Activated T-cell treated with anti-CD3 and anti-CD28 coated beads, Interleukin-2, amount 50 U/mL, for 4 hours (primary cell): ENCODE data around the gene PAN3. TPM values are rescaled to one million over a fixed set of nuclear protein-coding genes. Genes with fewer than 3 reads are reported as not detected.
A peak's percentile ranks its signal among the peaks of the same experiment; 100 is the strongest.
"Not testable (repeated sequence)": the region's sequence is repeated elsewhere in the genome, so short reads cannot be mapped to it uniquely, and the experiment has no call there.

Experiments
- ATAC-seq, 2 donors: fragments of 200-7000 bp; cut with Tn5 transposase; one replicate each; pipeline ENCODE4 v1.10.0; 2021
- DNase-seq: peaks from one replicate; pipeline ENCODE4 v3.0.0-alpha.2; 2020
- H3K27me3 Mint-ChIP-seq: one replicate; pipeline ENCODE4 v1.8.0; 2021; ENCODE audit warnings: low read depth, mixed read lengths
- H3K36me3 Mint-ChIP-seq: one replicate; pipeline ENCODE4 v1.8.0; 2022; ENCODE audit warnings: mixed read lengths; ENCODE audit not compliant: insufficient read depth
- H3K4me1 Mint-ChIP-seq: one replicate; pipeline ENCODE4 v1.8.0; 2021; ENCODE audit warnings: low read depth, mixed read lengths
- H3K4me3 Mint-ChIP-seq: one replicate; pipeline ENCODE4 v1.8.0; 2021; ENCODE audit warnings: mild to moderate bottlenecking, moderate library complexity, mixed read lengths
- H3K9me3 Mint-ChIP-seq: one replicate; pipeline ENCODE4 v1.8.0; 2021; ENCODE audit warnings: mixed read lengths
- total RNA-seq, 3 donors: library from RNA; stranded (reverse); gene quantifications; one replicate each; pipeline ENCODE4 v1.2.1, GENCODE V29; 2021

The PAN3 gene
- total RNA-seq, 3 donors from 2014 or later, result 23.0 to 26.2 (median 26.1) TPM

GRCh38 chr13:28117689-28118377, 20.5 kb upstream of the PAN3 start:
- DNase-seq (no peak), ATAC-seq (no peak)
- Mint-ChIP-seq H3K27me3 (peaks cover 11% of the 10 kb centered on the region), H3K36me3 (no peaks in the 10 kb centered on the region), H3K4me3 (no peak overlapping the region), H3K4me1 (peaks cover 6% of the 10 kb centered on the region), H3K9me3 (no peaks in the 10 kb centered on the region)

- H3K4me3 Mint-ChIP-seq, result no peak overlapping the region
- H3K9me3 Mint-ChIP-seq, result no peaks in the 10 kb centered on the region
- ATAC-seq (no peak), DNase-seq (no peak)
- peaks cover 11% of the 10 kb centered on the region for H3K27me3 Mint-ChIP-seq
- peaks cover 6% of the 10 kb centered on the region for H3K4me1 Mint-ChIP-seq
- no peaks in the 10 kb centered on the region for H3K36me3 Mint-ChIP-seq
These were observed 18.0 kb upstream of the PAN3 start for GRCh38 chr13:28120317-28120716.

GRCh38 chr13:28121224-28121623, 17.1 kb upstream of the PAN3 start:
- Mint-ChIP-seq H3K27me3 (peaks cover 10% of the 10 kb centered on the region), H3K9me3 (no peaks in the 10 kb centered on the region), H3K4me3 (no peak overlapping the region), H3K36me3 (no peaks in the 10 kb centered on the region), H3K4me1 (peaks cover 6% of the 10 kb centered on the region)
- DNase-seq (no peak), ATAC-seq (no peak)

- H3K9me3 Mint-ChIP-seq, result no peaks in the 10 kb centered on the region
- no peak for ATAC-seq
These were observed 10.3 kb upstream of the PAN3 start for GRCh38 chr13:28128030-28128429.

GRCh38 chr13:28128926-28129325, 9.4 kb upstream of the PAN3 start:
- Mint-ChIP-seq H3K27me3 (no peaks in the 10 kb centered on the region), H3K4me3 (no peak overlapping the region), H3K36me3 (no peaks in the 10 kb centered on the region), H3K9me3 (no peaks in the 10 kb centered on the region), H3K4me1 (no peaks in the 10 kb centered on the region)
- ATAC-seq (no peak), DNase-seq (no peak)

More at GRCh38 chr13:28128030-28128429, 10.3 kb upstream of the PAN3 start:
- Mint-ChIP-seq H3K4me1 (no peaks in the 10 kb centered on the region), H3K27me3 (no peaks in the 10 kb centered on the region), H3K4me3 (no peak overlapping the region), H3K36me3 (no peaks in the 10 kb centered on the region)
- no peak for DNase-seq

GRCh38 chr13:28129911-28130693, 8.2 kb upstream of the PAN3 start:
- H3K27me3 Mint-ChIP-seq, result no peaks in the 10 kb centered on the region
- H3K9me3 Mint-ChIP-seq, result no peaks in the 10 kb centered on the region

GRCh38 chr13:28131646-28132045, 6.7 kb upstream of the PAN3 start:
- H3K9me3 Mint-ChIP-seq, result no peaks in the 10 kb centered on the region
- no peaks in the 10 kb centered on the region for H3K36me3 Mint-ChIP-seq
- no peaks in the 10 kb centered on the region for H3K4me1 Mint-ChIP-seq
- DNase-seq (no peak), ATAC-seq (no peak)
- no peak overlapping the region for H3K4me3 Mint-ChIP-seq
- no peaks in the 10 kb centered on the region for H3K27me3 Mint-ChIP-seq

More at GRCh38 chr13:28129911-28130693, 8.2 kb upstream of the PAN3 start:
- H3K4me3 Mint-ChIP-seq, result no peak overlapping the region
- no peak for ATAC-seq
- H3K4me1 Mint-ChIP-seq, result no peaks in the 10 kb centered on the region
- no peaks in the 10 kb centered on the region for H3K36me3 Mint-ChIP-seq
- DNase-seq, result no peak

GRCh38 chr13:28136916-28137315, 1.4 kb upstream of the PAN3 start:
- Mint-ChIP-seq H3K27me3 (no peaks in the 10 kb centered on the region), H3K9me3 (no peaks in the 10 kb centered on the region), H3K36me3 (no peaks in the 10 kb centered on the region), H3K4me1 (peaks cover 34% of the 10 kb centered on the region), H3K4me3 (peak overlapping the region; percentile 86)
- DNase-seq (no peak), ATAC-seq (no peak)

- ATAC-seq (no peak), DNase-seq (no peak)
- Mint-ChIP-seq H3K27me3 (no peaks in the 10 kb centered on the region), H3K4me1 (peaks cover 41% of the 10 kb centered on the region), H3K9me3 (no peaks in the 10 kb centered on the region), H3K36me3 (no peaks in the 10 kb centered on the region), H3K4me3 (peak overlapping the region; percentile 86)
These were observed 749 bp upstream of the PAN3 start for GRCh38 chr13:28137596-28137995.

GRCh38 chr13:28138756-28139470, 568 bp downstream of the PAN3 start:
- H3K27me3 Mint-ChIP-seq, result no peaks in the 10 kb centered on the region
- H3K4me3 Mint-ChIP-seq, result peak overlapping the region; percentile 86
- H3K9me3 Mint-ChIP-seq, result no peaks in the 10 kb centered on the region
- DNase-seq (peak; percentile 88), ATAC-seq (peak; percentile 68 to 72)
- H3K36me3 Mint-ChIP-seq, result peaks cover 2% of the 10 kb centered on the region
- H3K4me1 Mint-ChIP-seq, result peaks cover 51% of the 10 kb centered on the region

- peaks cover 2% of the 10 kb centered on the region for H3K36me3 Mint-ChIP-seq
- H3K4me3 Mint-ChIP-seq, result peak overlapping the region; percentile 86
- DNase-seq (no peak), ATAC-seq (no peak)
- no peaks in the 10 kb centered on the region for H3K9me3 Mint-ChIP-seq
- H3K27me3 Mint-ChIP-seq, result no peaks in the 10 kb centered on the region
- peaks cover 53% of the 10 kb centered on the region for H3K4me1 Mint-ChIP-seq
These were observed 2.2 kb downstream of the PAN3 start for GRCh38 chr13:28140433-28141125.

GRCh38 chr13:28141542-28141941, 3.2 kb downstream of the PAN3 start:
- Mint-ChIP-seq H3K4me3 (peak overlapping the region; percentile 54), H3K4me1 (peaks cover 59% of the 10 kb centered on the region)
- DNase-seq, H3K36me3 Mint-ChIP-seq, H3K27me3 Mint-ChIP-seq, H3K9me3 Mint-ChIP-seq, ATAC-seq: not testable (repeated sequence)

GRCh38 chr13:28145049-28145448, 6.7 kb downstream of the PAN3 start:
- Mint-ChIP-seq H3K36me3 (peaks cover 2% of the 10 kb centered on the region), H3K27me3 (no peaks in the 10 kb centered on the region), H3K4me3 (no peak overlapping the region), H3K4me1 (peaks cover 67% of the 10 kb centered on the region), H3K9me3 (no peaks in the 10 kb centered on the region)
- DNase-seq (no peak), ATAC-seq (no peak)

- Mint-ChIP-seq H3K36me3 (peaks cover 2% of the 10 kb centered on the region), H3K9me3 (no peaks in the 10 kb centered on the region), H3K4me3 (no peak overlapping the region), H3K27me3 (no peaks in the 10 kb centered on the region), H3K4me1 (peaks cover 56% of the 10 kb centered on the region)
- peak; percentile 85 to 89 for ATAC-seq
- no peak for DNase-seq
These were observed 9.2 kb downstream of the PAN3 start for GRCh38 chr13:28147495-28147894.
